ENCODE results near the gene TSPAN18. TPM values are rescaled to one million over a fixed set of nuclear protein-coding genes. Genes with fewer than 3 reads are reported as not detected.

Gene TSPAN18
- total and polyA plus RNA-seq, 2 experiments from 2014 or later, result 6.0 to 10.6 TPM

GRCh38 chr11:44880511-44880910 is 153.7 kb downstream of the TSPAN18 start (continued):
- TF ChIP-seq ZNF462 (CRISPR knock-in tag; IDR thresholded peaks at IDR 0.05) (no peak), JUNB (IDR thresholded peaks at IDR 0.05; ENCODE audit: unreplicated experiment) (no peak), POLR2AphosphoS5 (IDR thresholded peaks at IDR 0.05; ENCODE audit: low read depth) (no peak), EZH2phosphoT487 (IDR thresholded peaks at IDR 0.05; ENCODE audit: unreplicated experiment) (no peak)

GRCh38 chr11:44880953-44881352 is 154.2 kb downstream of the TSPAN18 start:
- Histone ChIP-seq H3K4me2 (no peak overlapping the region), H3K27ac (ENCODE audit: low read depth) (no peak overlapping the region), H2AFZ (no peak overlapping the region), H4K20me1 (replicated peaks; ENCODE audit: insufficient read depth) (no peaks in the 10 kb centered on the region), H3K9me2 (ENCODE audit: insufficient read depth) (no peaks in the 10 kb centered on the region), H3K79me2 (replicated peaks; ENCODE audit: insufficient read depth) (no peaks in the 10 kb centered on the region), H3K36me3 (ENCODE audit: insufficient read depth) (no peaks in the 10 kb centered on the region), H3F3A (replicated peaks; ENCODE audit: low read depth) (no peaks in the 10 kb centered on the region), H3K27me3 (ENCODE audit: insufficient read depth) (no peaks in the 10 kb centered on the region), H3K4me3 (no peak overlapping the region), H3K4me1 (ENCODE audit: insufficient read depth) (peaks cover 38% of the 10 kb centered on the region)
- Mint-ChIP-seq H3K4me3 (no peak overlapping the region), H3K27ac (no peak overlapping the region), H3K27me3 (ENCODE audit: insufficient read depth, low read depth, poor library complexity) (peaks cover 9% of the 10 kb centered on the region), H3K9me3 (no peaks in the 10 kb centered on the region), H3K4me1 (peaks cover 23% of the 10 kb centered on the region), H3K36me3 (ENCODE audit: low read depth) (no peaks in the 10 kb centered on the region)
- ATAC-seq, result no peak
- no peak for DNase-seq (ENCODE audit: low spot score)
- TF ChIP-seq CTCF (conservative IDR thresholded peaks at IDR 0.05; ENCODE audit: low read depth in 2 of 2) (no peak), POLR2AphosphoS5 (IDR thresholded peaks at IDR 0.05; ENCODE audit: low read depth) (no peak), REST (IDR thresholded peaks at IDR 0.05; ENCODE audit: unreplicated experiment) (no peak), EZH2 (IDR thresholded peaks at IDR 0.05; ENCODE audit: low read depth, unreplicated experiment) (no peak), ETS1 (IDR thresholded peaks at IDR 0.05) (no peak), EZH2phosphoT487 (IDR thresholded peaks at IDR 0.05; ENCODE audit: unreplicated experiment) (no peak), ZNF114 (CRISPR knock-in tag; IDR thresholded peaks at IDR 0.05) (no peak), NANOG (IDR thresholded peaks at IDR 0.05; ENCODE audit: borderline replicate concordance) (no peak), CREB1 (CRISPR knock-in tag; IDR thresholded peaks at IDR 0.05; ENCODE audit: low read depth) (no peak), ZNF331 (CRISPR knock-in tag; IDR thresholded peaks at IDR 0.05; ENCODE audit: low read depth) (no peak)

Measured in GM23338 (cell line).